Activated T-helper 17 cell treated with anti-CD3 and anti-CD28 coated beads, Interleukin-2, amount 50 U/mL, for 72 hours (primary cell): ENCODE measurements around the gene NOD1. TPM values are rescaled to one million over a fixed set of nuclear protein-coding genes. Genes with fewer than 3 reads are reported as not detected.

ENCODE experiments used
- ATAC-seq: fragments of 150-1000 bp; cut with Tn5 transposase; replicated peaks from 2 replicates; pipeline ENCODE4 v1.10.0; 2021; ENCODE audit warnings: mild to moderate bottlenecking, moderate library complexity
- H3K27ac Mint-ChIP-seq: one replicate; pipeline ENCODE4 v1.8.0; 2022; ENCODE audit warnings: mixed read lengths
- H3K27me3 Mint-ChIP-seq: one replicate; pipeline ENCODE4 v1.8.0; 2022; ENCODE audit warnings: mixed read lengths
- H3K36me3 Mint-ChIP-seq: one replicate; pipeline ENCODE4 v1.8.0; 2022; ENCODE audit warnings: low read depth, mild to moderate bottlenecking, mixed read lengths
- H3K4me1 Mint-ChIP-seq: one replicate; pipeline ENCODE4 v1.8.0; 2022; ENCODE audit warnings: mixed read lengths
- H3K4me3 Mint-ChIP-seq: one replicate; pipeline ENCODE4 v1.8.0; 2022; ENCODE audit warnings: mild to moderate bottlenecking, mixed read lengths
- H3K9me3 Mint-ChIP-seq: one replicate; pipeline ENCODE4 v1.8.0; 2022; ENCODE audit warnings: mixed read lengths
- total RNA-seq, 2 donors: library from RNA; stranded (reverse); gene quantifications; one replicate each; pipeline ENCODE4 v1.2.3, GENCODE V29; 2022

Gene NOD1
- total RNA-seq, 2 donors from 2014 or later, result 11.4 to 14.5 TPM

- no peak for ATAC-seq
- H3K4me1 Mint-ChIP-seq, result peaks cover 48% of the 10 kb centered on the region
- no peaks in the 10 kb centered on the region for H3K27me3 Mint-ChIP-seq
- no peaks in the 10 kb centered on the region for H3K9me3 Mint-ChIP-seq
- peak overlapping the region; percentile 31 for H3K27ac Mint-ChIP-seq
- no peak overlapping the region for H3K4me3 Mint-ChIP-seq
- H3K36me3 Mint-ChIP-seq, result peaks cover 4% of the 10 kb centered on the region
Measured at GRCh38 chr7:30468791-30469190, 9.8 kb downstream of the NOD1 start.

GRCh38 chr7:30468041-30468440, 10.5 kb downstream of the NOD1 start:
- Mint-ChIP-seq H3K4me3 (no peak overlapping the region), H3K27ac (peak overlapping the region; percentile 31), H3K9me3 (no peaks in the 10 kb centered on the region), H3K36me3 (peaks cover 12% of the 10 kb centered on the region), H3K4me1 (peaks cover 41% of the 10 kb centered on the region), H3K27me3 (no peaks in the 10 kb centered on the region)
- ATAC-seq, result no peak

GRCh38 chr7:30467271-30467670, 11.3 kb downstream of the NOD1 start:
- H3K4me3 Mint-ChIP-seq, result no peak overlapping the region
- no peaks in the 10 kb centered on the region for H3K9me3 Mint-ChIP-seq
- H3K27ac Mint-ChIP-seq, result no peak overlapping the region
- H3K27me3 Mint-ChIP-seq, result no peaks in the 10 kb centered on the region
- peaks cover 34% of the 10 kb centered on the region for H3K4me1 Mint-ChIP-seq
- no peak for ATAC-seq
- H3K36me3 Mint-ChIP-seq, result peaks cover 19% of the 10 kb centered on the region

- peaks cover 29% of the 10 kb centered on the region for H3K4me1 Mint-ChIP-seq
- ATAC-seq, result no peak
Measured at GRCh38 chr7:30466266-30466665, 12.3 kb downstream of the NOD1 start.

GRCh38 chr7:30465811-30466180, 12.8 kb downstream of the NOD1 start:
- Mint-ChIP-seq H3K4me1 (peaks cover 24% of the 10 kb centered on the region), H3K9me3 (no peaks in the 10 kb centered on the region), H3K27me3 (no peaks in the 10 kb centered on the region), H3K36me3 (peaks cover 20% of the 10 kb centered on the region), H3K27ac (peak overlapping the region; percentile 20), H3K4me3 (no peak overlapping the region)
- no peak for ATAC-seq

More at GRCh38 chr7:30466266-30466665, 12.3 kb downstream of the NOD1 start:
- H3K27me3 Mint-ChIP-seq, result no peaks in the 10 kb centered on the region
- H3K36me3 Mint-ChIP-seq, result peaks cover 20% of the 10 kb centered on the region
- H3K9me3 Mint-ChIP-seq, result no peaks in the 10 kb centered on the region
- H3K27ac Mint-ChIP-seq, result peak overlapping the region; percentile 20
- no peak overlapping the region for H3K4me3 Mint-ChIP-seq

GRCh38 chr7:30465046-30465810, 13.4 kb downstream of the NOD1 start:
- Mint-ChIP-seq H3K27me3 (no peaks in the 10 kb centered on the region), H3K9me3 (no peaks in the 10 kb centered on the region), H3K36me3 (peaks cover 24% of the 10 kb centered on the region), H3K27ac (peak overlapping the region; percentile 20), H3K4me3 (no peak overlapping the region), H3K4me1 (peaks cover 18% of the 10 kb centered on the region)
- no peak for ATAC-seq

GRCh38 chr7:30464231-30464671, 14.3 kb downstream of the NOD1 start:
- no peak for ATAC-seq
- Mint-ChIP-seq H3K27ac (no peak overlapping the region), H3K27me3 (no peaks in the 10 kb centered on the region), H3K4me1 (peaks cover 12% of the 10 kb centered on the region), H3K36me3 (peaks cover 34% of the 10 kb centered on the region), H3K4me3 (no peak overlapping the region), H3K9me3 (no peaks in the 10 kb centered on the region)

GRCh38 chr7:30463405-30464145, 15.0 kb downstream of the NOD1 start:
- no peaks in the 10 kb centered on the region for H3K9me3 Mint-ChIP-seq
- no peak for ATAC-seq
- peaks cover 39% of the 10 kb centered on the region for H3K36me3 Mint-ChIP-seq
- H3K27ac Mint-ChIP-seq, result no peak overlapping the region
- H3K27me3 Mint-ChIP-seq, result no peaks in the 10 kb centered on the region
- peaks cover 10% of the 10 kb centered on the region for H3K4me1 Mint-ChIP-seq
- no peak overlapping the region for H3K4me3 Mint-ChIP-seq

- ATAC-seq, result no peak
- no peak overlapping the region for H3K4me3 Mint-ChIP-seq
- no peaks in the 10 kb centered on the region for H3K27me3 Mint-ChIP-seq
- no peak overlapping the region for H3K27ac Mint-ChIP-seq
- H3K9me3 Mint-ChIP-seq, result no peaks in the 10 kb centered on the region
- H3K36me3 Mint-ChIP-seq, result peaks cover 50% of the 10 kb centered on the region
- peaks cover 5% of the 10 kb centered on the region for H3K4me1 Mint-ChIP-seq
Measured at GRCh38 chr7:30462179-30462578, 16.4 kb downstream of the NOD1 start.

- no peaks in the 10 kb centered on the region for H3K9me3 Mint-ChIP-seq
- no peaks in the 10 kb centered on the region for H3K27me3 Mint-ChIP-seq
- H3K27ac Mint-ChIP-seq, result no peak overlapping the region
- ATAC-seq, result no peak
- no peaks in the 10 kb centered on the region for H3K4me1 Mint-ChIP-seq
- peaks cover 66% of the 10 kb centered on the region for H3K36me3 Mint-ChIP-seq
- H3K4me3 Mint-ChIP-seq, result no peak overlapping the region
Measured at GRCh38 chr7:30460246-30460633, 18.3 kb downstream of the NOD1 start.

- Mint-ChIP-seq H3K4me3 (no peak overlapping the region), H3K27ac (no peak overlapping the region), H3K36me3 (peaks cover 66% of the 10 kb centered on the region), H3K4me1 (no peaks in the 10 kb centered on the region), H3K27me3 (no peaks in the 10 kb centered on the region), H3K9me3 (no peaks in the 10 kb centered on the region)
- no peak for ATAC-seq
Measured at GRCh38 chr7:30459591-30460245, 18.9 kb downstream of the NOD1 start.

GRCh38 chr7:30458311-30458710, 20.3 kb downstream of the NOD1 start:
- no peaks in the 10 kb centered on the region for H3K27me3 Mint-ChIP-seq
- no peak overlapping the region for H3K4me3 Mint-ChIP-seq
- H3K36me3 Mint-ChIP-seq, result peaks cover 70% of the 10 kb centered on the region
- no peaks in the 10 kb centered on the region for H3K9me3 Mint-ChIP-seq
- H3K27ac Mint-ChIP-seq, result no peak overlapping the region
- no peak for ATAC-seq
- H3K4me1 Mint-ChIP-seq, result no peaks in the 10 kb centered on the region

GRCh38 chr7:30453921-30454320, 24.7 kb downstream of the NOD1 start:
- H3K4me3 Mint-ChIP-seq, result no peak overlapping the region
- no peaks in the 10 kb centered on the region for H3K27me3 Mint-ChIP-seq
- no peaks in the 10 kb centered on the region for H3K4me1 Mint-ChIP-seq
- no peak for ATAC-seq
- no peaks in the 10 kb centered on the region for H3K9me3 Mint-ChIP-seq
- H3K36me3 Mint-ChIP-seq, result peaks cover 56% of the 10 kb centered on the region
- peak overlapping the region; percentile 19 for H3K27ac Mint-ChIP-seq

GRCh38 chr7:30453016-30453415, 25.6 kb downstream of the NOD1 start:
- H3K36me3 Mint-ChIP-seq, result peaks cover 52% of the 10 kb centered on the region
- no peak overlapping the region for H3K4me3 Mint-ChIP-seq
- no peaks in the 10 kb centered on the region for H3K9me3 Mint-ChIP-seq
- H3K4me1 Mint-ChIP-seq, result no peaks in the 10 kb centered on the region
- no peak for ATAC-seq
- no peaks in the 10 kb centered on the region for H3K27me3 Mint-ChIP-seq
- peak overlapping the region; percentile 19 for H3K27ac Mint-ChIP-seq
